H9 (cell line): Measurements from ENCODE around the gene PLIN4. TPM values are rescaled to one million over a fixed set of nuclear protein-coding genes. Genes with fewer than 3 reads are reported as not detected.

Source experiments
- DNase-seq: peaks from one replicate; pipeline ENCODE4 v3.0.0-alpha.2; 2017
- H2AFZ ChIP-seq: one replicate; pipeline ENCODE4 v1.6.1; 2013; ENCODE audit warnings: mild to moderate bottlenecking, low read length, control low read depth, moderate library complexity
- H2AK5ac ChIP-seq: 2 replicates; pipeline ENCODE4 v1.6.1; 2013; ENCODE audit warnings: low read length, control low read depth, mixed read lengths; ENCODE audit not compliant: insufficient read length
- H2BK120ac ChIP-seq: one replicate; pipeline ENCODE4 v1.6.1; 2013; ENCODE audit warnings: low read depth, mild to moderate bottlenecking, low read length, control low read depth, inconsistent platforms; ENCODE audit not compliant: poor library complexity, severe bottlenecking
- H2BK12ac ChIP-seq: 2 replicates; pipeline ENCODE4 v1.6.1; 2013; ENCODE audit warnings: low read length, control low read depth, mixed read lengths, low read depth; ENCODE audit not compliant: insufficient read length
- H2BK15ac ChIP-seq: 2 replicates; pipeline ENCODE4 v1.6.1; 2013; ENCODE audit warnings: low read depth, low read length, control low read depth
- H2BK20ac ChIP-seq: one replicate; pipeline ENCODE4 v1.6.1; 2013; ENCODE audit warnings: low read depth, mild to moderate bottlenecking, low read length, control low read depth, inconsistent platforms; ENCODE audit not compliant: poor library complexity, severe bottlenecking
- H2BK5ac ChIP-seq: 2 replicates; pipeline ENCODE4 v1.6.1; 2013; ENCODE audit warnings: low read length, control low read depth, mixed read lengths; ENCODE audit not compliant: insufficient read length
- H3K14ac ChIP-seq: 2 replicates; pipeline ENCODE4 v1.6.1; 2013; ENCODE audit warnings: low read length, control low read depth; ENCODE audit not compliant: insufficient read depth
- H3K18ac ChIP-seq: 2 replicates; pipeline ENCODE4 v1.6.1; 2013; ENCODE audit warnings: low read depth, mild to moderate bottlenecking, mixed read lengths, low read length, control low read depth; ENCODE audit not compliant: insufficient read length
- H3K23ac ChIP-seq: 2 replicates; pipeline ENCODE4 v1.6.1; 2013; ENCODE audit warnings: low read length, control low read depth, mixed read lengths, low read depth; ENCODE audit not compliant: insufficient read length
- H3K23me2 ChIP-seq: 2 replicates; pipeline ENCODE4 v1.6.1; 2013; ENCODE audit warnings: low read depth, mild to moderate bottlenecking, mixed read lengths, low read length, control low read depth; ENCODE audit not compliant: insufficient read length, poor library complexity, severe bottlenecking
- H3K27ac ChIP-seq: 2 replicates; pipeline ENCODE4 v1.5.1; 2013; ENCODE audit warnings: low read length, control low read depth, mixed read lengths, low read depth; ENCODE audit not compliant: insufficient read length
- H3K27me3 ChIP-seq: 2 replicates; pipeline ENCODE4 v1.6.1; 2013; ENCODE audit warnings: low read length, control low read depth, inconsistent platforms; ENCODE audit not compliant: insufficient read depth
- H3K4ac ChIP-seq: 2 replicates; pipeline ENCODE4 v1.6.1; 2013; ENCODE audit warnings: low read depth, mild to moderate bottlenecking, control low read depth, inconsistent platforms, low read length, moderate library complexity
- H3K4me1 ChIP-seq: 2 replicates; pipeline ENCODE4 v1.6.1; 2013; ENCODE audit warnings: low read length, control low read depth, inconsistent platforms; ENCODE audit not compliant: insufficient read depth
- H3K4me2 ChIP-seq: 2 replicates; pipeline ENCODE4 v1.6.1; 2013; ENCODE audit warnings: low read length, control low read depth, mixed read lengths; ENCODE audit not compliant: insufficient read length, insufficient read depth
- H3K56ac ChIP-seq: 2 replicates; pipeline ENCODE4 v1.6.1; 2013; ENCODE audit warnings: low read depth, mild to moderate bottlenecking, mixed read lengths, low read length, control low read depth; ENCODE audit not compliant: insufficient read length
- H3K79me1 ChIP-seq: 2 replicates; pipeline ENCODE4 v1.6.1; 2013; ENCODE audit warnings: low read depth, mild to moderate bottlenecking, moderate library complexity, low read length, control low read depth, inconsistent platforms; ENCODE audit not compliant: insufficient read depth, poor library complexity, severe bottlenecking
- H3K79me2 ChIP-seq: 2 replicates; pipeline ENCODE4 v1.6.1; 2013; ENCODE audit warnings: low read length, control low read depth, inconsistent platforms; ENCODE audit not compliant: insufficient read depth
- H3K9ac ChIP-seq: 2 replicates; pipeline ENCODE4 v1.6.1; 2013; ENCODE audit warnings: low read length, control low read depth, mixed read lengths; ENCODE audit not compliant: insufficient read length; ENCODE audit errors: extremely low read depth
- H3K9me3 ChIP-seq: one replicate; pipeline ENCODE4 v1.6.1; 2013; ENCODE audit warnings: low read depth, low read length, inconsistent platforms; ENCODE audit not compliant: control insufficient read depth
- H3T11ph ChIP-seq: one replicate; pipeline ENCODE4 v1.6.1; 2013; ENCODE audit warnings: mild to moderate bottlenecking, low read length, control low read depth, inconsistent platforms
- H4K20me1 ChIP-seq: one replicate; pipeline ENCODE4 v1.6.1; 2013; ENCODE audit not compliant: control insufficient read depth, insufficient read length, insufficient read depth
- H4K5ac ChIP-seq: 2 replicates; pipeline ENCODE4 v1.6.1; 2013; ENCODE audit warnings: low read depth, mild to moderate bottlenecking, mixed read lengths, low read length, control low read depth; ENCODE audit not compliant: insufficient read length
- H4K8ac ChIP-seq: replicated peaks from 2 replicates; pipeline ENCODE4 v1.6.1; 2013; ENCODE audit warnings: low read length, control low read depth, mixed read lengths, low read depth; ENCODE audit not compliant: insufficient read length
- H4K91ac ChIP-seq: 2 replicates; pipeline ENCODE4 v1.6.1; 2013; ENCODE audit warnings: low read depth, mild to moderate bottlenecking, moderate library complexity, mixed read lengths, low read length, control low read depth; ENCODE audit not compliant: insufficient read length
- H3K27ac Mint-ChIP-seq, 3 experiments: 2 replicates in 2 of 3; 3 replicates in 1 of 3; pipeline ENCODE4 v1.8.0; 2020 to 2021; ENCODE audit warnings: mixed read lengths in 3 of 3, mild to moderate bottlenecking in 1 of 3, moderate library complexity in 1 of 3
- H3K27me3 Mint-ChIP-seq: 2 replicates; pipeline ENCODE4 v1.8.0; 2021; ENCODE audit warnings: low read depth, mild to moderate bottlenecking, moderate library complexity, mixed read lengths
- H3K36me3 Mint-ChIP-seq, 3 experiments: 2 replicates in 2 of 3; 3 replicates in 1 of 3; pipeline ENCODE4 v1.8.0; 2020 to 2021; ENCODE audit warnings: low read depth in 3 of 3, mixed read lengths in 3 of 3; ENCODE audit not compliant: insufficient read depth in 1 of 3
- H3K4me1 Mint-ChIP-seq, 2 experiments: 2 replicates each; pipeline ENCODE4 v1.8.0; 2020; ENCODE audit warnings: mixed read lengths in 2 of 2
- H3K4me3 Mint-ChIP-seq, 2 experiments: 2 replicates in 1 of 2; 3 replicates in 1 of 2; pipeline ENCODE4 v1.8.0; 2020 to 2021; ENCODE audit warnings: mild to moderate bottlenecking in 2 of 2, mixed read lengths in 2 of 2, moderate library complexity in 1 of 2
- H3K9me3 Mint-ChIP-seq, 2 experiments: 2 replicates in 1 of 2; 3 replicates in 1 of 2; pipeline ENCODE4 v1.8.0; 2020; ENCODE audit warnings: mild to moderate bottlenecking in 2 of 2, mixed read lengths in 2 of 2, moderate library complexity in 1 of 2
- WGBS: extraction: QIAGEN DNeasy Blood & Tissue Kit; methylation state at CpG from one replicate; pipeline ENCODE4 v1.1.7; 2013; ENCODE audit warnings: missing lambda C conversion rate, low lambda C conversion rate, mixed read lengths; ENCODE audit not compliant: insufficient read length; ENCODE audit errors: extremely low coverage; 5-methylcytosine and 5-hydroxymethylcytosine counted together
- total RNA-seq: library from RNA; stranded (reverse); gene quantifications from 2 replicates; pipeline ENCODE4 v1.2.1, GENCODE V29; 2021
- TF ChIP-seq, protein P1 (sequence below): fragments of 200-600 bp; sonication (generic); conservative IDR thresholded peaks from 3 replicates; pipeline ENCODE4 v1.8.0; 2021; ENCODE audit warnings: antibody characterized with exemption, mild to moderate bottlenecking

PLIN4 gene
- total RNA-seq, 1 experiment from 2014 or later: 1.1 TPM

DNA sequence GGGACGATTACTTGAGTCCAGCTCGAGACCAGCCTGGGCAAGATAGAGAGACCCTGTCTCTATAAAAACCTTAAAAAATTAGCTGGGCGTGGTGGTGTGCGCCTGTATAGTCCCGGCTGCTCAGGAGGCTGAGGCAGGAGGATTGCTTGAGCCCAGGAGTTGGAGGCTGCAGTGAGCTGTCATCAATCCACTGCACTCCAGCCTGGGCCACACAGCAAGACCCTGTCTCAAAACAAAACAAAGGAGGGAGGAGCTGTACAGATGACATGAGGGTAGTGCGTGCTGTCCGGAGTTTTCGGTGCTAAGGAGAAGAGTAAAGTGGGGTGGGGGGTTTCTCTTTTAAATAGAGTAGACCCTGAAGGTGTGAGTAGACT is 23.6 kb downstream of the PLIN4 start:
- H2AK5ac ChIP-seq: no peak overlapping the region
- no peak for DNase-seq
- H2AFZ ChIP-seq: no peak overlapping the region
- TF ChIP-seq, protein P1, sequence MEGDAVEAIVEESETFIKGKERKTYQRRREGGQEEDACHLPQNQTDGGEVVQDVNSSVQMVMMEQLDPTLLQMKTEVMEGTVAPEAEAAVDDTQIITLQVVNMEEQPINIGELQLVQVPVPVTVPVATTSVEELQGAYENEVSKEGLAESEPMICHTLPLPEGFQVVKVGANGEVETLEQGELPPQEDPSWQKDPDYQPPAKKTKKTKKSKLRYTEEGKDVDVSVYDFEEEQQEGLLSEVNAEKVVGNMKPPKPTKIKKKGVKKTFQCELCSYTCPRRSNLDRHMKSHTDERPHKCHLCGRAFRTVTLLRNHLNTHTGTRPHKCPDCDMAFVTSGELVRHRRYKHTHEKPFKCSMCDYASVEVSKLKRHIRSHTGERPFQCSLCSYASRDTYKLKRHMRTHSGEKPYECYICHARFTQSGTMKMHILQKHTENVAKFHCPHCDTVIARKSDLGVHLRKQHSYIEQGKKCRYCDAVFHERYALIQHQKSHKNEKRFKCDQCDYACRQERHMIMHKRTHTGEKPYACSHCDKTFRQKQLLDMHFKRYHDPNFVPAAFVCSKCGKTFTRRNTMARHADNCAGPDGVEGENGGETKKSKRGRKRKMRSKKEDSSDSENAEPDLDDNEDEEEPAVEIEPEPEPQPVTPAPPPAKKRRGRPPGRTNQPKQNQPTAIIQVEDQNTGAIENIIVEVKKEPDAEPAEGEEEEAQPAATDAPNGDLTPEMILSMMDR: no peak
- no peak overlapping the region for H3T11ph ChIP-seq
- Mint-ChIP-seq H3K4me3 (no peak overlapping the region), H3K27me3 (no peaks in the 10 kb centered on the region), H3K36me3 (peaks cover 20 to 48% (median 42%) of the 10 kb centered on the region in 3 experiments; a peak in 6 of 7 replicates), H3K4me1 (no peaks in the 10 kb centered on the region), H3K9me3 (no peaks in the 10 kb centered on the region), H3K27ac (no peak overlapping the region)
- no peak overlapping the region for H3K4me2 ChIP-seq
- H3K9me3 ChIP-seq: no peaks in the 10 kb centered on the region
- no peaks in the 10 kb centered on the region for H3K27me3 ChIP-seq
- no peak overlapping the region for H3K4ac ChIP-seq
- no peak overlapping the region for H2BK12ac ChIP-seq
- no peak overlapping the region for H2BK15ac ChIP-seq
- H2BK5ac ChIP-seq: no peak overlapping the region
- H3K23ac ChIP-seq: no peak overlapping the region
- H2BK120ac ChIP-seq: no peak overlapping the region
- no peak overlapping the region for H4K91ac ChIP-seq
- H3K27ac ChIP-seq: no peak overlapping the region
- H3K14ac ChIP-seq: no peak overlapping the region
- no peak overlapping the region for H2BK20ac ChIP-seq
- H3K9ac ChIP-seq: no peak overlapping the region
- H3K56ac ChIP-seq: no peak overlapping the region
- no peaks in the 10 kb centered on the region for H3K79me2 ChIP-seq
- no peak overlapping the region for H4K5ac ChIP-seq
- H4K8ac ChIP-seq: no peak overlapping the region
- H4K20me1 ChIP-seq: peaks cover 3% of the 10 kb centered on the region
- WGBS: no CpG with 5 or more reads among the region's 8 CpGs
- H3K23me2 ChIP-seq: no peaks in the 10 kb centered on the region
- H3K18ac ChIP-seq: no peak overlapping the region
- no peaks in the 10 kb centered on the region for H3K79me1 ChIP-seq
- H3K4me1 ChIP-seq: no peaks in the 10 kb centered on the region
